ENCODE data around the gene CPT2.

The CPT2 gene

DNA sequence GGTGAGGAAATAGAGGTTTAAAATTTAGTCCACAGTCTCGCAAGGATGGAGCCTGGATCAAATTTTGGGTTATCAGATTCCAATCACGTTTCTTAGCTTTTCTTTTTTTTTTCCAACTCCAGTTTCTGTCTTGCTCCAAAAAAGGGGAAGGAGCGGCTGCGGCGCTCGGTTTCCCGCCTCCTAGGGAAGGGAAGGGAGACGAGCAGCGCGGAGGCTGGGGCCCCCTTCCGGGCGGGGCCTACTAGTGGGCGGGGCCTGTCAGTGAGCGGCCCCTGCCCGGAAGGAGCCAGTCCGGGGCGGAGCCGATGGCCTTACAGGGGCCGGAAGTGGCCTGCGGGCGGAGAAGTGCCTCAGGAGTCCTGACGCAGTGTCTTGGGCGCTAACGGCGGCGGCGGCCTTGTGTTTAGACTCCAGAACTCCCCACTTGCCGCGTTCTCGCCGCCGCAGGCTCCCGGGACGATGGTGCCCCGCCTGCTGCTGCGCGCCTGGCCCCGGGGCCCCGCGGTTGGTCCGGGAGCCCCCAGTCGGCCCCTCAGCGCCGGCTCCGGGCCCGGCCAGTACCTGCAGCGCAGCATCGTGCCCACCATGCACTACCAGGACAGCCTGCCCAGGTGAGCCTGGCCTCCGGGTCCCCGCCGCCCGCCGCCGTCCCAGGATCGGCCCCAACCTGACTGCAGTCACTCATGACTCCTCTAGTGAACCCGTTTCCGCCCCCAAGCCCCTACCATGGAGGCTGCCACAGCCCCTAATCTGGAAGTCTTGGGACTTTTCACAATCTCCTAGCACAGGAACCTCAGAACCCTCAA is at the start of gene CPT2:
CPT2 (plus strand) TSS at position 340 of the 806 bp plus-strand sequence; CDS start at position 460, 120 bp downstream.
- TF ChIP-seq, protein P1, sequence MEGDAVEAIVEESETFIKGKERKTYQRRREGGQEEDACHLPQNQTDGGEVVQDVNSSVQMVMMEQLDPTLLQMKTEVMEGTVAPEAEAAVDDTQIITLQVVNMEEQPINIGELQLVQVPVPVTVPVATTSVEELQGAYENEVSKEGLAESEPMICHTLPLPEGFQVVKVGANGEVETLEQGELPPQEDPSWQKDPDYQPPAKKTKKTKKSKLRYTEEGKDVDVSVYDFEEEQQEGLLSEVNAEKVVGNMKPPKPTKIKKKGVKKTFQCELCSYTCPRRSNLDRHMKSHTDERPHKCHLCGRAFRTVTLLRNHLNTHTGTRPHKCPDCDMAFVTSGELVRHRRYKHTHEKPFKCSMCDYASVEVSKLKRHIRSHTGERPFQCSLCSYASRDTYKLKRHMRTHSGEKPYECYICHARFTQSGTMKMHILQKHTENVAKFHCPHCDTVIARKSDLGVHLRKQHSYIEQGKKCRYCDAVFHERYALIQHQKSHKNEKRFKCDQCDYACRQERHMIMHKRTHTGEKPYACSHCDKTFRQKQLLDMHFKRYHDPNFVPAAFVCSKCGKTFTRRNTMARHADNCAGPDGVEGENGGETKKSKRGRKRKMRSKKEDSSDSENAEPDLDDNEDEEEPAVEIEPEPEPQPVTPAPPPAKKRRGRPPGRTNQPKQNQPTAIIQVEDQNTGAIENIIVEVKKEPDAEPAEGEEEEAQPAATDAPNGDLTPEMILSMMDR (IDR thresholded peaks at IDR 0.05): peak; percentile 39
- Histone ChIP-seq H3K9me3 (no peaks in the 10 kb centered on the region), H3K36me3 (peaks cover 12% of the 10 kb centered on the region), H3K4me3 (ENCODE audit: low read depth in 1 of 2, low read length in 1 of 2) (peak within 1 kb of the TSS; percentile 81 to 86), H3K27ac (peak within 1 kb of the TSS; percentile 97), H3K27me3 (no peaks in the 10 kb centered on the region), H3K4me1 (ENCODE audit: control insufficient read depth in 1 of 2, insufficient read depth in 1 of 2, low read depth in 1 of 2, low read length in 1 of 2) (peaks cover 21% of the 10 kb centered on the region in 2 experiments)

DNA sequence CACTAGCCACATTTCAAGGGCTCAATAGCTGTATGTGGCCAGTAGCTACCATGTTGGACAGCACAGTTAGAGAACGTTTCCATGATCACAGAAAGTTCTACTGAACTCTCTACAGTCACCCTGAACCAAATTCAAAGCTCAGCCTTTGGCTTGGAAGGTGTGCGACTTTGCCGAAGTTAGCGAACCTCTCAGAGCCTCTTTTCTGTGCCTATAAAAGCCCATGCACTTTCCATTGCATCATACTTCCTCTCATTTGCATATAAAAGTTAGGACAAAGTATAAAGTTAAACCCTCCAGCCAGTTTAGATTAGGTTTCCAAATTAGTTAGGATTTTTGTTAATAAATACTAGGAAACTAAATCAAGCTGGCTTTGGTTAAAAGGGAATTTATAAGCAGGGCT is 49.5 kb upstream of the CPT2 start:
- Histone ChIP-seq H3K4me1 (ENCODE audit: control insufficient read depth in 1 of 2, insufficient read depth in 1 of 2, low read depth in 1 of 2, low read length in 1 of 2) (no peaks in the 10 kb centered on the region), H3K9me3 (no peaks in the 10 kb centered on the region), H3K27ac (no peak overlapping the region), H3K4me3 (ENCODE audit: low read depth in 1 of 2, low read length in 1 of 2) (no peak overlapping the region), H3K36me3 (no peaks in the 10 kb centered on the region), H3K27me3 (peaks cover 2% of the 10 kb centered on the region)
- TF ChIP-seq, protein P1 (IDR thresholded peaks at IDR 0.05): no peak

GRCh38 chr1:53148123-53148522 is 48.5 kb upstream of the CPT2 start:
- Histone ChIP-seq H3K4me1 (ENCODE audit: control insufficient read depth in 1 of 2, insufficient read depth in 1 of 2, low read depth in 1 of 2, low read length in 1 of 2) (no peaks in the 10 kb centered on the region), H3K4me3 (ENCODE audit: low read depth in 1 of 2, low read length in 1 of 2) (no peak overlapping the region), H3K27me3 (peaks cover 6% of the 10 kb centered on the region), H3K27ac (no peak overlapping the region), H3K9me3 (no peaks in the 10 kb centered on the region), H3K36me3 (no peaks in the 10 kb centered on the region)
- TF ChIP-seq, protein P1 (IDR thresholded peaks at IDR 0.05): no peak

GRCh38 chr1:53153752-53154151 is 42.9 kb upstream of the CPT2 start:
- Histone ChIP-seq H3K4me3 (ENCODE audit: low read depth in 1 of 2, low read length in 1 of 2) (no peak overlapping the region), H3K36me3 (no peaks in the 10 kb centered on the region), H3K9me3 (no peaks in the 10 kb centered on the region), H3K27me3 (peaks cover 6% of the 10 kb centered on the region), H3K4me1 (ENCODE audit: control insufficient read depth in 1 of 2, insufficient read depth in 1 of 2, low read depth in 1 of 2, low read length in 1 of 2) (no peaks in the 10 kb centered on the region), H3K27ac (no peak overlapping the region)
- TF ChIP-seq, protein P1 (IDR thresholded peaks at IDR 0.05): no peak

GRCh38 chr1:53154859-53155438 is 41.7 kb upstream of the CPT2 start:
- Histone ChIP-seq H3K27ac (no peak overlapping the region), H3K4me1 (ENCODE audit: control insufficient read depth in 1 of 2, insufficient read depth in 1 of 2, low read depth in 1 of 2, low read length in 1 of 2) (no peaks in the 10 kb centered on the region), H3K4me3 (ENCODE audit: low read depth in 1 of 2, low read length in 1 of 2) (no peak overlapping the region), H3K27me3 (peaks cover 6% of the 10 kb centered on the region), H3K36me3 (no peaks in the 10 kb centered on the region), H3K9me3 (no peaks in the 10 kb centered on the region)
- TF ChIP-seq, protein P1 (IDR thresholded peaks at IDR 0.05): no peak
